Upper lobe of left lung (tissue), 4 donors: ENCODE results near the gene GDF2.

Source experiments
- POLR2AphosphoS5 ChIP-seq, 2 donors: sonication (generic); formaldehyde crosslinking; IDR thresholded peaks; one replicate each; pipeline ENCODE4 v1.5.1; 2017; ENCODE audit warnings: antibody characterized with exemption in 2 of 2
- TF ChIP-seq, protein P1 (sequence below), 6 experiments: fragments of 450-650 bp in 4 of 6; fragments of 200-600 bp in 2 of 6; sonication (generic) in 2 of 6; IDR thresholded peaks; one replicate each; pipeline ENCODE4 v1.5.1; 2016 to 2019; ENCODE audit warnings: antibody characterized with exemption in 6 of 6

DNA sequence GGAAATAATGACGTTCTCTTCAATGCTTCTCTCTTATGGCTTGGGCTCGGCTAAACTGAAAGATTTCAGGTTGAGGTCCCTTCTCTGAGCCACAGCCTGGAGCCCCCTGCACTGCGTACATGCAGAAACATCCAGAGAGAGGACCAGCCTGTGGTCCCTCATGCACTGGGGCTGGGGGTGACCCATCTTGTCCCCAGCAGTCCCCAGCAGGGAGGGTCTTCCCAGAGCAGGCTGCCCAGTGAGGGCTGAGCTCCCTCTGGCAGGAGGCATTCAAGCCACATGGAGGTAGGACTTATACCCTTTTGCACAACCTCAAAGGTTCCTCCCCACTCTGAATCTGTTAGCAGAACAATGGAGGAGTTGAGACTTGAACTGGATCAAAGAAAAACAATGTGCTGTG is 14.9 kb upstream of the GDF2 start:
- TF ChIP-seq, protein P1, sequence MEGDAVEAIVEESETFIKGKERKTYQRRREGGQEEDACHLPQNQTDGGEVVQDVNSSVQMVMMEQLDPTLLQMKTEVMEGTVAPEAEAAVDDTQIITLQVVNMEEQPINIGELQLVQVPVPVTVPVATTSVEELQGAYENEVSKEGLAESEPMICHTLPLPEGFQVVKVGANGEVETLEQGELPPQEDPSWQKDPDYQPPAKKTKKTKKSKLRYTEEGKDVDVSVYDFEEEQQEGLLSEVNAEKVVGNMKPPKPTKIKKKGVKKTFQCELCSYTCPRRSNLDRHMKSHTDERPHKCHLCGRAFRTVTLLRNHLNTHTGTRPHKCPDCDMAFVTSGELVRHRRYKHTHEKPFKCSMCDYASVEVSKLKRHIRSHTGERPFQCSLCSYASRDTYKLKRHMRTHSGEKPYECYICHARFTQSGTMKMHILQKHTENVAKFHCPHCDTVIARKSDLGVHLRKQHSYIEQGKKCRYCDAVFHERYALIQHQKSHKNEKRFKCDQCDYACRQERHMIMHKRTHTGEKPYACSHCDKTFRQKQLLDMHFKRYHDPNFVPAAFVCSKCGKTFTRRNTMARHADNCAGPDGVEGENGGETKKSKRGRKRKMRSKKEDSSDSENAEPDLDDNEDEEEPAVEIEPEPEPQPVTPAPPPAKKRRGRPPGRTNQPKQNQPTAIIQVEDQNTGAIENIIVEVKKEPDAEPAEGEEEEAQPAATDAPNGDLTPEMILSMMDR (IDR thresholded peaks at IDR 0.05) = no peak
- TF ChIP-seq POLR2AphosphoS5 (IDR thresholded peaks at IDR 0.05) = no peak
